Stimulated activated CD8-positive, alpha-beta memory T cell treated with anti-CD3 and anti-CD28 coated beads, Interleukin-4, amount 100 ng/mL, for 4 hours (primary cell): ENCODE data around the gene COL1A1.
A peak's percentile ranks its signal among the peaks of the same experiment; 100 is the strongest.

ENCODE experiments used
- DNase-seq, 2 donors: peaks; one replicate each; pipeline ENCODE4 v3.0.0-alpha.2; 2020; ENCODE audit warnings: low read depth in 2 of 2, low spot score in 1 of 2

The COL1A1 gene

GRCh38 chr17:50157891-50158290 is 43.5 kb downstream of the COL1A1 start:
- no peak for DNase-seq

GRCh38 chr17:50155115-50155819 is 46.2 kb downstream of the COL1A1 start:
- DNase-seq: no peak

GRCh38 chr17:50154604-50155003 is 46.8 kb downstream of the COL1A1 start:
- no peak for DNase-seq

GRCh38 chr17:50153650-50154575 is 47.5 kb downstream of the COL1A1 start:
- no peak for DNase-seq

- no peak for DNase-seq
These were observed 48.7 kb downstream of the COL1A1 start for GRCh38 chr17:50152736-50153135.

GRCh38 chr17:50151937-50152547 is 49.4 kb downstream of the COL1A1 start:
- no peak for DNase-seq

GRCh38 chr17:50151041-50151936 is 50.1 kb downstream of the COL1A1 start:
- peak; percentile 54 to 73 for DNase-seq

GRCh38 chr17:50150354-50151040 is 50.9 kb downstream of the COL1A1 start, which contains the start of gene PPP1R9B:
Gene PPP1R9B (minus strand): TSS chr17:50150677. CDS start chr17:50150513, 164 bp downstream.
- DNase-seq: no peak

GRCh38 chr17:50149417-50150353 is 51.7 kb downstream of the COL1A1 start:
- DNase-seq: no peak

GRCh38 chr17:50149091-50149416 is 52.4 kb downstream of the COL1A1 start:
- no peak for DNase-seq

GRCh38 chr17:50148226-50149090 is 53.0 kb downstream of the COL1A1 start:
- DNase-seq: peak; percentile 73 to 79

GRCh38 chr17:50147841-50148225 is 53.6 kb downstream of the COL1A1 start:
- no peak for DNase-seq

- no peak for DNase-seq
These were observed 54.3 kb downstream of the COL1A1 start for GRCh38 chr17:50146927-50147665.

GRCh38 chr17:50146230-50146926 is 55.1 kb downstream of the COL1A1 start:
- no peak for DNase-seq

- no peak for DNase-seq
These were observed 55.8 kb downstream of the COL1A1 start for GRCh38 chr17:50145532-50146229.

- DNase-seq: no peak
These were observed 56.4 kb downstream of the COL1A1 start for GRCh38 chr17:50144845-50145531.
